MM.1S (cell line): Measurements from ENCODE around the gene DISP2.

Experiments
- DNase-seq: peaks from one replicate; pipeline ENCODE4 v3.0.0-alpha.2; 2015
- H2AFZ ChIP-seq: fragments of 300-600 bp; sonication (generic); 2 replicates; pipeline ENCODE4 v1.6.0; 2016; ENCODE audit warnings: antibody characterized with exemption, low read length
- H3F3A ChIP-seq: fragments of 300-600 bp; sonication (generic); 2 replicates; pipeline ENCODE4 v1.6.1; 2016; ENCODE audit warnings: mild to moderate bottlenecking, antibody characterized with exemption, low read length, moderate library complexity, mixed read lengths; ENCODE audit not compliant: insufficient read depth
- H3K27ac ChIP-seq: fragments of 300-600 bp; sonication (generic); 2 replicates; pipeline ENCODE4 v1.5.1; 2016; ENCODE audit warnings: mild to moderate bottlenecking, low read length
- H3K27me3 ChIP-seq: fragments of 300-600 bp; sonication (generic); replicated peaks from 2 replicates; pipeline ENCODE4 v1.6.0; 2016; ENCODE audit warnings: low read length; ENCODE audit not compliant: insufficient read depth
- H3K36me3 ChIP-seq: fragments of 300-600 bp; sonication (generic); replicated peaks from 2 replicates; pipeline ENCODE4 v1.6.1; 2016; ENCODE audit warnings: mild to moderate bottlenecking, low read length, mixed read lengths; ENCODE audit not compliant: insufficient read depth
- H3K4me1 ChIP-seq: fragments of 300-600 bp; sonication (generic); 2 replicates; pipeline ENCODE4 v1.6.1; 2016; ENCODE audit warnings: low read length, mixed read lengths
- H3K4me2 ChIP-seq: fragments of 300-600 bp; sonication (generic); 2 replicates; pipeline ENCODE4 v1.6.0; 2016; ENCODE audit warnings: low read depth, low read length
- H3K4me3 ChIP-seq: fragments of 300-600 bp; sonication (generic); 2 replicates; pipeline ENCODE4 v1.5.1; 2016; ENCODE audit warnings: low read length, mixed read lengths
- H3K79me2 ChIP-seq: fragments of 300-600 bp; sonication (generic); 2 replicates; pipeline ENCODE4 v1.6.1; 2016; ENCODE audit warnings: mixed run types, low read length, mixed read lengths
- H3K9ac ChIP-seq: fragments of 300-600 bp; sonication (generic); 2 replicates; pipeline ENCODE4 v1.6.1; 2016; ENCODE audit warnings: low read length, mixed read lengths
- H3K9me2 ChIP-seq: fragments of 300-600 bp; sonication (generic); replicated peaks from 2 replicates; pipeline ENCODE4 v1.6.1; 2016; ENCODE audit warnings: mild to moderate bottlenecking, low read length, mixed read lengths; ENCODE audit not compliant: insufficient read depth
- H3K9me3 ChIP-seq: fragments of 300-600 bp; sonication (generic); replicated peaks from 2 replicates; pipeline ENCODE4 v1.6.1; 2016; ENCODE audit warnings: mild to moderate bottlenecking, low read length, mixed read lengths; ENCODE audit not compliant: insufficient read depth
- H4K20me1 ChIP-seq: fragments of 300-600 bp; sonication (generic); 2 replicates; pipeline ENCODE4 v1.6.1; 2016; ENCODE audit warnings: mild to moderate bottlenecking, low read length, moderate library complexity, mixed read lengths; ENCODE audit not compliant: insufficient read depth
- CTCF ChIP-seq: fragments of 300-600 bp; sonication (generic); IDR thresholded peaks from 2 replicates; pipeline ENCODE4 v1.5.1; 2016; ENCODE audit warnings: antibody characterized with exemption, low read length, mixed read lengths
- EZH2 ChIP-seq: fragments of 300-600 bp; sonication (generic); optimal IDR thresholded peaks from 2 replicates; pipeline ENCODE3; 2017; ENCODE audit warnings: low read depth, mild to moderate bottlenecking, antibody characterized with exemption, low read length, mixed read lengths
- EZH2phosphoT487 ChIP-seq: fragments of 300-600 bp; sonication (generic); IDR thresholded peaks from 2 replicates; pipeline ENCODE4 v1.6.1; 2018; ENCODE audit warnings: antibody characterized with exemption, low read length

The DISP2 gene

GRCh38 chr15:40360015-40360414, 2.0 kb downstream of the DISP2 start:
- H3K79me2 ChIP-seq: no peaks in the 10 kb centered on the region

GRCh38 chr15:40361640-40362039, 3.6 kb downstream of the DISP2 start:
- H3K27ac ChIP-seq: no peak overlapping the region
- no peak overlapping the region for H2AFZ ChIP-seq
- no peaks in the 10 kb centered on the region for H3K27me3 ChIP-seq
- TF ChIP-seq EZH2 (no peak), CTCF (no peak), EZH2phosphoT487 (no peak)
- H3F3A ChIP-seq: peaks cover 2% of the 10 kb centered on the region; the same call in 1 of the 2 replicates
- H3K4me2 ChIP-seq: no peak overlapping the region
- no peaks in the 10 kb centered on the region for H3K9me3 ChIP-seq
- 0 out of 2 replicates have a peak, but pooled peaks cover 5% of the 10 kb centered on the region for H3K4me1 ChIP-seq
- H4K20me1 ChIP-seq: no peaks in the 10 kb centered on the region
- no peaks in the 10 kb centered on the region for H3K9me2 ChIP-seq
- no peak overlapping the region for H3K9ac ChIP-seq
- no peaks in the 10 kb centered on the region for H3K36me3 ChIP-seq
- DNase-seq: no peak
- no peaks in the 10 kb centered on the region for H3K79me2 ChIP-seq
- H3K4me3 ChIP-seq: no peak overlapping the region

More at GRCh38 chr15:40360015-40360414, 2.0 kb downstream of the DISP2 start:
- Histone ChIP-seq H3K4me1 (0 out of 2 replicates have a peak, but pooled peaks cover 5% of the 10 kb centered on the region), H3K27ac (no peak overlapping the region), H3K36me3 (no peaks in the 10 kb centered on the region), H3K9me2 (no peaks in the 10 kb centered on the region), H3K4me2 (no peak overlapping the region), H3K4me3 (no peak overlapping the region), H3K9ac (no peak overlapping the region), H3K9me3 (no peaks in the 10 kb centered on the region), H2AFZ (no peak overlapping the region), H3K27me3 (no peaks in the 10 kb centered on the region; the same call in 1 of the 2 replicates), H4K20me1 (no peaks in the 10 kb centered on the region), H3F3A (peaks cover 2% of the 10 kb centered on the region; the same call in 1 of the 2 replicates)
- no peak for DNase-seq
- TF ChIP-seq EZH2 (no peak), EZH2phosphoT487 (no peak), CTCF (no peak)

GRCh38 chr15:40363611-40364010, 5.6 kb downstream of the DISP2 start:
- H3K27ac ChIP-seq: no peak overlapping the region
- DNase-seq: no peak
- peaks cover 2% of the 10 kb centered on the region; the same call in 1 of the 2 replicates for H3F3A ChIP-seq
- H3K36me3 ChIP-seq: no peaks in the 10 kb centered on the region
- no peaks in the 10 kb centered on the region for H3K9me2 ChIP-seq
- no peaks in the 10 kb centered on the region for H4K20me1 ChIP-seq
- no peak overlapping the region for H3K9ac ChIP-seq
- H3K4me1 ChIP-seq: peaks cover 16% of the 10 kb centered on the region
- H3K4me3 ChIP-seq: no peak overlapping the region
- H3K9me3 ChIP-seq: no peaks in the 10 kb centered on the region
- no peak overlapping the region for H3K4me2 ChIP-seq
- no peaks in the 10 kb centered on the region for H3K27me3 ChIP-seq
- TF ChIP-seq CTCF: no peak
- TF ChIP-seq EZH2phosphoT487: no peak
- TF ChIP-seq EZH2: no peak
- H2AFZ ChIP-seq: no peak overlapping the region
- H3K79me2 ChIP-seq: no peaks in the 10 kb centered on the region
